HL-60 (cell line): ENCODE results near the gene UBFD1.
A peak's percentile ranks its signal among the peaks of the same experiment; 100 is the strongest.

Experiments
- CTCF ChIP-seq: IDR thresholded peaks from one replicate; pipeline ENCODE4 v1.5.1; 2011; ENCODE audit warnings: low read length, control low read depth, inconsistent platforms; ENCODE audit not compliant: insufficient read depth
- GABPA ChIP-seq: IDR thresholded peaks from 2 replicates; pipeline ENCODE4 v1.6.1; 2012; ENCODE audit warnings: low read depth
- POLR2AphosphoS5 ChIP-seq: IDR thresholded peaks from 2 replicates; pipeline ENCODE4 v1.6.1; 2012; ENCODE audit warnings: low read depth
- REST ChIP-seq: IDR thresholded peaks from 2 replicates; pipeline ENCODE4 v1.6.1; 2012; ENCODE audit warnings: low read depth; ENCODE audit not compliant: insufficient replicate concordance
- SPI1 ChIP-seq: IDR thresholded peaks from 2 replicates; pipeline ENCODE4 v1.6.1; 2012; ENCODE audit warnings: low read depth, mild to moderate bottlenecking, borderline replicate concordance

GRCh38 chr16:23578101-23578830, 20.7 kb downstream of the UBFD1 start:
- TF ChIP-seq CTCF = no peak
- TF ChIP-seq POLR2AphosphoS5 = no peak
- TF ChIP-seq GABPA = no peak
- TF ChIP-seq SPI1 = peak; percentile 33; the same call in 1 of the 2 replicates
- no peak for TF ChIP-seq REST
